WERI-Rb-1 (cell line): ENCODE data around the gene XPOT.

Experiments used
- DNase-seq: peaks from one replicate; pipeline ENCODE4 v3.0.0-alpha.2; 2020
- H3K27ac ChIP-seq: fragments of 250-450 bp; sonication (Bioruptor Pico); 2 replicates; pipeline ENCODE4 v1.5.1; 2020; ENCODE audit warnings: mild to moderate bottlenecking, moderate library complexity
- H3K27me3 ChIP-seq: fragments of 250-450 bp; sonication (Bioruptor Pico); 2 replicates; pipeline ENCODE4 v1.5.1; 2021; ENCODE audit warnings: mild to moderate bottlenecking, low read depth, moderate library complexity; ENCODE audit not compliant: insufficient read depth, severe bottlenecking
- H3K36me3 ChIP-seq: fragments of 250-450 bp; sonication (Bioruptor Pico); 2 replicates; pipeline ENCODE4 v1.5.1; 2020; ENCODE audit warnings: mild to moderate bottlenecking, moderate library complexity
- H3K4me3 ChIP-seq: 2 replicates; pipeline ENCODE4 v1.5.1; 2011; ENCODE audit warnings: low read depth, mild to moderate bottlenecking, control low read depth, low read length
- H3K9me3 ChIP-seq: fragments of 250-450 bp; sonication (Bioruptor Pico); 2 replicates; pipeline ENCODE4 v1.5.1; 2021; ENCODE audit warnings: mild to moderate bottlenecking, moderate library complexity; ENCODE audit not compliant: severe bottlenecking
- CTCF ChIP-seq: IDR thresholded peaks from 2 replicates; pipeline ENCODE4 v1.5.1; 2011; ENCODE audit warnings: low read depth, mild to moderate bottlenecking, control low read depth, inconsistent platforms, low read length

Gene XPOT

GRCh38 chr12:64428956-64429355, 24.8 kb downstream of the XPOT start:
- H3K4me3 ChIP-seq = no peak overlapping the region
- DNase-seq = no peak
- no peak for TF ChIP-seq CTCF
- peaks cover 95% of the 10 kb centered on the region for H3K36me3 ChIP-seq
- no peaks in the 10 kb centered on the region for H3K27me3 ChIP-seq
- H3K9me3 ChIP-seq = no peaks in the 10 kb centered on the region
- H3K27ac ChIP-seq = no peak overlapping the region

GRCh38 chr12:64430886-64431285, 26.7 kb downstream of the XPOT start:
- no peak for TF ChIP-seq CTCF
- H3K27me3 ChIP-seq = no peaks in the 10 kb centered on the region
- no peak overlapping the region for H3K27ac ChIP-seq
- no peak for DNase-seq
- H3K36me3 ChIP-seq = peaks cover 95% of the 10 kb centered on the region
- no peaks in the 10 kb centered on the region for H3K9me3 ChIP-seq
- no peak overlapping the region for H3K4me3 ChIP-seq

- H3K27ac ChIP-seq = no peak overlapping the region
- peaks cover 98% of the 10 kb centered on the region for H3K36me3 ChIP-seq
- no peak for DNase-seq
- H3K27me3 ChIP-seq = no peaks in the 10 kb centered on the region
- H3K9me3 ChIP-seq = no peaks in the 10 kb centered on the region
- no peak for TF ChIP-seq CTCF
- H3K4me3 ChIP-seq = no peak overlapping the region
Measured at GRCh38 chr12:64431791-64432190, 27.6 kb downstream of the XPOT start.

- Histone ChIP-seq H3K27ac (no peak overlapping the region), H3K27me3 (no peaks in the 10 kb centered on the region), H3K4me3 (no peak overlapping the region), H3K36me3 (peaks cover 100% of the 10 kb centered on the region), H3K9me3 (no peaks in the 10 kb centered on the region)
- no peak for TF ChIP-seq CTCF
- no peak for DNase-seq
Measured at GRCh38 chr12:64433915-64434314, 29.7 kb downstream of the XPOT start.

GRCh38 chr12:64440100-64440499, 35.9 kb downstream of the XPOT start:
- Histone ChIP-seq H3K27me3 (no peaks in the 10 kb centered on the region), H3K9me3 (no peaks in the 10 kb centered on the region), H3K27ac (no peak overlapping the region), H3K36me3 (peaks cover 90% of the 10 kb centered on the region), H3K4me3 (no peak overlapping the region)
- TF ChIP-seq CTCF = no peak
- DNase-seq = no peak

GRCh38 chr12:64445490-64445889, 41.3 kb downstream of the XPOT start:
- peaks cover 65% of the 10 kb centered on the region for H3K36me3 ChIP-seq
- no peak for TF ChIP-seq CTCF
- H3K27me3 ChIP-seq = no peaks in the 10 kb centered on the region
- no peak overlapping the region for H3K27ac ChIP-seq
- no peak overlapping the region for H3K4me3 ChIP-seq
- H3K9me3 ChIP-seq = no peaks in the 10 kb centered on the region
- no peak for DNase-seq
